SK-N-SH (cell line): ENCODE results near the gene IL21R. TPM values are rescaled to one million over a fixed set of nuclear protein-coding genes. Genes with fewer than 3 reads are reported as not detected.

Experiments
- CTCF ChIA-PET: fragments of 300-600, 350-600 bp; formaldehyde crosslinking; extraction: SDS; loops from one replicate; lab custom pipeline; 2021; lab: Yijun Ruan, JAX
- POLR2A ChIA-PET: fragments of 350-600 bp; sonication (Branson Sonifier 250); formaldehyde crosslinking; extraction: SDS; loops from one replicate; lab custom pipeline; 2020; ENCODE audit warnings: antibody characterized with exemption, inconsistent platforms; lab: Yijun Ruan, JAX
- DNase-seq: peaks from one replicate; pipeline ENCODE4 v3.0.0; 2012
- H2AFZ ChIP-seq: fragments of 200-600 bp; sonication (generic); 2 replicates; pipeline ENCODE4 v1.8.1; 2016; ENCODE audit warnings: antibody characterized with exemption, mild to moderate bottlenecking, low read depth
- H3F3A ChIP-seq: fragments of 200-600 bp; sonication (generic); replicated peaks from 2 replicates; pipeline ENCODE3; 2016; ENCODE audit warnings: antibody characterized with exemption, mild to moderate bottlenecking; ENCODE audit not compliant: insufficient read depth
- H3K27ac ChIP-seq, 2 experiments: fragments of 200-500 bp in 1 of 2; fragments of 200-600 bp in 1 of 2; sonication (Bioruptor generic) in 1 of 2; sonication (generic), shearing (Covaris generic) in 1 of 2; 2 replicates each; pipeline versions ENCODE4 v1.5.1 to v1.6.1; 2014 to 2016; ENCODE audit warnings: low read depth in 2 of 2, inconsistent platforms in 1 of 2, low read length in 1 of 2, mild to moderate bottlenecking in 1 of 2, mixed read lengths in 1 of 2
- H3K27me3 ChIP-seq: fragments of 200-600 bp; sonication (generic), shearing (Covaris generic); 2 replicates; pipeline ENCODE4 v1.6.1; 2016; ENCODE audit warnings: mixed run types; ENCODE audit not compliant: insufficient read depth
- H3K36me3 ChIP-seq, 2 experiments: fragments of 200-500 bp in 1 of 2; fragments of 200-600 bp in 1 of 2; sonication (Bioruptor generic) in 1 of 2; sonication (generic) in 1 of 2; replicated peaks in 1 of 2; 2 replicates each; pipeline versions ENCODE3 to v1.5.1; 2014 to 2016; ENCODE audit warnings: low read length in 1 of 2, mild to moderate bottlenecking in 1 of 2; ENCODE audit not compliant: insufficient read depth in 2 of 2, control insufficient read depth in 1 of 2
- H3K4me1 ChIP-seq, 2 experiments: fragments of 200-500 bp in 1 of 2; fragments of 200-600 bp in 1 of 2; sonication (Bioruptor generic) in 1 of 2; sonication (generic), shearing (Covaris generic) in 1 of 2; 2 replicates each; pipeline versions ENCODE4 v1.5.1 to v1.6.1; 2014 to 2016; ENCODE audit warnings: low read depth in 1 of 2, low read length in 1 of 2, mixed run types in 1 of 2; ENCODE audit not compliant: insufficient read depth in 2 of 2, control insufficient read depth in 1 of 2
- H3K4me2 ChIP-seq: fragments of 200-600 bp; sonication (generic), shearing (Covaris generic); 2 replicates; pipeline ENCODE4 v1.6.1; 2017; ENCODE audit warnings: mixed run types
- H3K4me3 ChIP-seq, 2 experiments: fragments of 200-500 bp in 1 of 2; fragments of 200-600 bp in 1 of 2; sonication (Bioruptor generic) in 1 of 2; sonication (generic), shearing (Covaris generic) in 1 of 2; 2 replicates each; pipeline versions ENCODE4 v1.5.1 to v1.8.1; 2014 to 2016; ENCODE audit warnings: low read depth in 2 of 2, inconsistent platforms in 1 of 2, low read length in 1 of 2, mild to moderate bottlenecking in 1 of 2, mixed read lengths in 1 of 2, moderate library complexity in 1 of 2
- H3K79me2 ChIP-seq: fragments of 200-600 bp; sonication (generic); 2 replicates; pipeline ENCODE4 v1.8.1; 2017; ENCODE audit warnings: mild to moderate bottlenecking; ENCODE audit not compliant: insufficient read depth
- H3K9ac ChIP-seq: fragments of 200-600 bp; sonication (generic); 2 replicates; pipeline ENCODE4 v1.6.1; 2017; ENCODE audit warnings: mixed run types
- H3K9me2 ChIP-seq: fragments of 200-600 bp; sonication (generic); 2 replicates; pipeline ENCODE4 v1.6.1; 2017; ENCODE audit warnings: mixed run types
- H3K9me3 ChIP-seq: fragments of 200-600 bp; sonication (generic); 2 replicates; pipeline ENCODE4 v1.6.1; 2017; ENCODE audit warnings: mixed run types, mild to moderate bottlenecking, moderate library complexity
- H4K20me1 ChIP-seq: fragments of 200-600 bp; sonication (generic); 2 replicates; pipeline ENCODE4 v1.6.1; 2017; ENCODE audit warnings: mild to moderate bottlenecking, mixed run types; ENCODE audit not compliant: insufficient read depth
- ELF1 ChIP-seq: IDR thresholded peaks from 2 replicates; pipeline ENCODE4 v1.4.0; 2012
- EP300 ChIP-seq, 2 experiments: IDR thresholded peaks; 2 replicates each; pipeline versions ENCODE4 v1.4.0 to v1.6.1; 2012; ENCODE audit warnings: borderline replicate concordance in 1 of 2, low read depth in 1 of 2, low read length in 1 of 2
- EZH2phosphoT487 ChIP-seq: fragments of 200-600 bp; sonication (generic); IDR thresholded peaks from 2 replicates; pipeline ENCODE4 v1.6.1; 2017; ENCODE audit warnings: low read depth, mixed run types, mild to moderate bottlenecking, antibody characterized with exemption, moderate library complexity, borderline replicate concordance
- FOSL2 ChIP-seq: IDR thresholded peaks from 2 replicates; pipeline ENCODE4 v1.4.0; 2012; ENCODE audit warnings: low read depth, mild to moderate bottlenecking, moderate library complexity, borderline replicate concordance
- GABPA ChIP-seq: IDR thresholded peaks from 2 replicates; pipeline ENCODE4 v1.4.0; 2012; ENCODE audit warnings: low read depth, mild to moderate bottlenecking
- MEF2A ChIP-seq: IDR thresholded peaks from 2 replicates; pipeline ENCODE4 v1.4.0; 2012; ENCODE audit warnings: low read depth, borderline replicate concordance
- MXI1 ChIP-seq: IDR thresholded peaks from 2 replicates; pipeline ENCODE4 v1.6.1; 2012; ENCODE audit warnings: mild to moderate bottlenecking, low read depth, low read length, improper control_type of control experiment
- NFIC ChIP-seq: IDR thresholded peaks from 2 replicates; pipeline ENCODE4 v1.4.0; 2012; ENCODE audit warnings: borderline replicate concordance
- POLR2AphosphoS5 ChIP-seq: IDR thresholded peaks from 2 replicates; pipeline ENCODE4 v1.6.1; 2012; ENCODE audit warnings: low read depth, low read length
- RAD21 ChIP-seq: IDR thresholded peaks from 2 replicates; pipeline ENCODE4 v1.6.1; 2012; ENCODE audit warnings: mild to moderate bottlenecking, low read length
- RFX5 ChIP-seq: IDR thresholded peaks from 2 replicates; pipeline ENCODE4 v1.6.1; 2012; ENCODE audit warnings: mild to moderate bottlenecking, improper control_type of control experiment, low read length
- RXRA ChIP-seq: IDR thresholded peaks from 2 replicates; pipeline ENCODE4 v1.4.0; 2012; ENCODE audit warnings: low read depth, mild to moderate bottlenecking, borderline replicate concordance
- TAF1 ChIP-seq: IDR thresholded peaks from 2 replicates; pipeline ENCODE4 v1.6.1; 2012; ENCODE audit warnings: low read depth, mild to moderate bottlenecking, low read length, moderate library complexity, borderline replicate concordance
- TCF12 ChIP-seq: IDR thresholded peaks from 2 replicates; pipeline ENCODE4 v1.4.0; 2012
- TEAD4 ChIP-seq: IDR thresholded peaks from 2 replicates; pipeline ENCODE4 v1.4.0; 2012; ENCODE audit warnings: mild to moderate bottlenecking, borderline replicate concordance; ENCODE audit not compliant: insufficient read depth
- WGBS: methylation state at CpG from one replicate; pipeline ENCODE4 v1.1.6; 2017; ENCODE audit warnings: low lambda C conversion rate; 5-methylcytosine and 5-hydroxymethylcytosine counted together
- polyA plus RNA-seq, 3 experiments: library from polyadenylated mRNA; depleted of rRNA; stranded (reverse); fragments of >200 nt; gene quantifications; 2 replicates each; pipeline ENCODE4 v1.2.3, GENCODE V29; 2012
- TF ChIP-seq, protein P1 (sequence below): fragments of 150-350 bp; IDR thresholded peaks from 2 replicates; pipeline ENCODE4 v1.6.1; 2017; ENCODE audit warnings: antibody characterized with exemption, low read length, low read depth, borderline replicate concordance
- TF ChIP-seq, protein P2 (sequence below): IDR thresholded peaks from 2 replicates; pipeline ENCODE4; 2012
- TF ChIP-seq, protein P3 (sequence below): IDR thresholded peaks from 2 replicates; pipeline ENCODE4 v1.6.1; 2012; ENCODE audit warnings: mild to moderate bottlenecking, low read depth, low read length, moderate library complexity
- TF ChIP-seq, protein P4 (sequence below): fragments of 150-350 bp; IDR thresholded peaks from 2 replicates; pipeline ENCODE4 v1.6.1; 2016; ENCODE audit warnings: mild to moderate bottlenecking, low read depth, low read length
- TF ChIP-seq, protein P5 (sequence below): fragments of 200-600 bp; sonication (generic); IDR thresholded peaks from 2 replicates; pipeline ENCODE4 v1.6.1; 2017; ENCODE audit warnings: antibody characterized with exemption, mild to moderate bottlenecking, moderate library complexity

Gene IL21R
- polyA plus RNA-seq, 1 of the 3 experiments (the other 2 are of a cell fraction): 0.13 TPM

DNA sequence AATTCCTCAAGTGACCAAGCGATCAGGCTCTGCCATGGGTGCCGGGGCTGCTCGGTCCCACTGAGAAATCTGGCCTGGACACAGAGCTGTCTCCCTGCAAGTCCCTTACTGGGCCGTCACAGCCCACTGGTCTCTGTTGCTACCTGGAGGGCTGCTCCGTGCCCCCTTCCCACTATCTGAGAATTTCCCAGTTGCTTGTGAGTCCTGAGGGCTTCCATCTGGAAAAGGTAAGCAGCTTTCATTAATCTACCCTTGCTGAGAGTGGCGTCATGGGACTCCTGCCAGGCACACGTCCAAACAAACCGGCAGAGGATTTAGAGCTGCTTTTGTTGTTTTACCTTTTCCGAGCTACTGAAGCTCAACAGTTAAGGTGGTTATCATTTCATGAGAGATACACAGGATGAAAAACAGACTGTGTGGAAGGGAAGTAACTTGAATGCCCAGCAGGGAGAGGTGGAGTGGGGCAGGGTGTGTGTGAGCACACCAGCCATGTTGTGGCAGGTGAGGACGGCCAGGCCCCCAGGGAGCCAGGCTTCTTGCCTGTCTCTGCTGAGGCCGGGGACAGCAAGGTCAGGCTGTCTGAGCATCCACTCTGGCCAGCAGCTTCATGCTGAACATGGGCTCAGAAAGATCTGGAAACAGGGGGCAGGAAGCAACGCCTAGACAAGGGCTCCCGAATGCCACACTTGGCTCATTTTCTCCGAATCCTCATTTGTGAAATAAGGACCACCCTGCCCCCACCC is 97.1 kb downstream of the IL21R start (continued):
- TF ChIP-seq, protein P1, sequence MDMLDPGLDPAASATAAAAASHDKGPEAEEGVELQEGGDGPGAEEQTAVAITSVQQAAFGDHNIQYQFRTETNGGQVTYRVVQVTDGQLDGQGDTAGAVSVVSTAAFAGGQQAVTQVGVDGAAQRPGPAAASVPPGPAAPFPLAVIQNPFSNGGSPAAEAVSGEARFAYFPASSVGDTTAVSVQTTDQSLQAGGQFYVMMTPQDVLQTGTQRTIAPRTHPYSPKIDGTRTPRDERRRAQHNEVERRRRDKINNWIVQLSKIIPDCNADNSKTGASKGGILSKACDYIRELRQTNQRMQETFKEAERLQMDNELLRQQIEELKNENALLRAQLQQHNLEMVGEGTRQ: no peak

DNA sequence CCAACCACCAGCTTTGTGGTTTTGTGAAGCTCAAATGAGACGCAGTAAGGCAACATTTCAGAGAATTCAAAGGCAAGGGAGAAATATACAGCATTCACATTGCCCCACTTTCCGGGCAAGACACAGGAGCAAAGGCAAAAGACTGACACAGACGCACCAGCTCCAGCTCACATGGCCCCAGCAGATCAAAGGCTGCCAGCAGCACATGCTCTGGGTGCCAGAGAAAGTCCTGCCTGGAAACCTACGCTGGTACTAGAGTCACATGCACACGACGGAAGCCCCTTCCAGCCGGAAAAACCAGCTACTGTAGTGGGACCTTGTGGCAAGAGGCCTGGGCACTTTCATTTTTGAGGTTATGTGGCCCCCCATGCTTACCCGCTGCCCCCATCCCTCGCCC is 97.7 kb downstream of the IL21R start:
- Histone ChIP-seq H3K36me3 (peaks cover 28 to 94% of the 10 kb centered on the region in 2 experiments), H4K20me1 (no peaks in the 10 kb centered on the region), H2AFZ (no peak overlapping the region), H3F3A (no peaks in the 10 kb centered on the region), H3K9me2 (no peaks in the 10 kb centered on the region), H3K9ac (no peak overlapping the region), H3K4me1 (no peaks in the 10 kb centered on the region), H3K79me2 (no peaks in the 10 kb centered on the region), H3K27me3 (no peaks in the 10 kb centered on the region), H3K9me3 (no peaks in the 10 kb centered on the region), H3K4me3 (no peak overlapping the region), H3K27ac (no peak overlapping the region), H3K4me2 (no peak overlapping the region)
- ChIA-PET POLR2A (interaction anchor here (0.6 kb wide), 1 partner anchor 38 kb away, joined by 3 read pairs; no protein-coding TSS in a partner anchor), CTCF (interaction anchor here (2.0 kb wide), 1 partner anchor 17 kb away, joined by 5 read pairs; no protein-coding TSS in a partner anchor)
- WGBS: 97% methylated on average over 9 of the region's 9 CpGs
- no peak for DNase-seq
- no peak for TF ChIP-seq RXRA
- no peak for TF ChIP-seq TEAD4
- TF ChIP-seq ELF1: no peak
- TF ChIP-seq MXI1: no peak
- TF ChIP-seq EZH2phosphoT487: no peak
- TF ChIP-seq TAF1: no peak
- TF ChIP-seq RFX5: no peak
- no peak for TF ChIP-seq RAD21
- TF ChIP-seq, protein P2, sequence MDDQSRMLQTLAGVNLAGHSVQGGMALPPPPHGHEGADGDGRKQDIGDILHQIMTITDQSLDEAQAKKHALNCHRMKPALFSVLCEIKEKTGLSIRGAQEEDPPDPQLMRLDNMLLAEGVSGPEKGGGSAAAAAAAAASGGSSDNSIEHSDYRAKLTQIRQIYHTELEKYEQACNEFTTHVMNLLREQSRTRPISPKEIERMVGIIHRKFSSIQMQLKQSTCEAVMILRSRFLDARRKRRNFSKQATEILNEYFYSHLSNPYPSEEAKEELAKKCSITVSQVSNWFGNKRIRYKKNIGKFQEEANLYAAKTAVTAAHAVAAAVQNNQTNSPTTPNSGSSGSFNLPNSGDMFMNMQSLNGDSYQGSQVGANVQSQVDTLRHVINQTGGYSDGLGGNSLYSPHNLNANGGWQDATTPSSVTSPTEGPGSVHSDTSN: no peak
- TF ChIP-seq, protein P1: no peak
- TF ChIP-seq TCF12: no peak
- no peak for TF ChIP-seq FOSL2
- TF ChIP-seq GABPA: no peak
- TF ChIP-seq, protein P3, sequence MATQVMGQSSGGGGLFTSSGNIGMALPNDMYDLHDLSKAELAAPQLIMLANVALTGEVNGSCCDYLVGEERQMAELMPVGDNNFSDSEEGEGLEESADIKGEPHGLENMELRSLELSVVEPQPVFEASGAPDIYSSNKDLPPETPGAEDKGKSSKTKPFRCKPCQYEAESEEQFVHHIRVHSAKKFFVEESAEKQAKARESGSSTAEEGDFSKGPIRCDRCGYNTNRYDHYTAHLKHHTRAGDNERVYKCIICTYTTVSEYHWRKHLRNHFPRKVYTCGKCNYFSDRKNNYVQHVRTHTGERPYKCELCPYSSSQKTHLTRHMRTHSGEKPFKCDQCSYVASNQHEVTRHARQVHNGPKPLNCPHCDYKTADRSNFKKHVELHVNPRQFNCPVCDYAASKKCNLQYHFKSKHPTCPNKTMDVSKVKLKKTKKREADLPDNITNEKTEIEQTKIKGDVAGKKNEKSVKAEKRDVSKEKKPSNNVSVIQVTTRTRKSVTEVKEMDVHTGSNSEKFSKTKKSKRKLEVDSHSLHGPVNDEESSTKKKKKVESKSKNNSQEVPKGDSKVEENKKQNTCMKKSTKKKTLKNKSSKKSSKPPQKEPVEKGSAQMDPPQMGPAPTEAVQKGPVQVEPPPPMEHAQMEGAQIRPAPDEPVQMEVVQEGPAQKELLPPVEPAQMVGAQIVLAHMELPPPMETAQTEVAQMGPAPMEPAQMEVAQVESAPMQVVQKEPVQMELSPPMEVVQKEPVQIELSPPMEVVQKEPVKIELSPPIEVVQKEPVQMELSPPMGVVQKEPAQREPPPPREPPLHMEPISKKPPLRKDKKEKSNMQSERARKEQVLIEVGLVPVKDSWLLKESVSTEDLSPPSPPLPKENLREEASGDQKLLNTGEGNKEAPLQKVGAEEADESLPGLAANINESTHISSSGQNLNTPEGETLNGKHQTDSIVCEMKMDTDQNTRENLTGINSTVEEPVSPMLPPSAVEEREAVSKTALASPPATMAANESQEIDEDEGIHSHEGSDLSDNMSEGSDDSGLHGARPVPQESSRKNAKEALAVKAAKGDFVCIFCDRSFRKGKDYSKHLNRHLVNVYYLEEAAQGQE: no peak
- TF ChIP-seq, protein P4, sequence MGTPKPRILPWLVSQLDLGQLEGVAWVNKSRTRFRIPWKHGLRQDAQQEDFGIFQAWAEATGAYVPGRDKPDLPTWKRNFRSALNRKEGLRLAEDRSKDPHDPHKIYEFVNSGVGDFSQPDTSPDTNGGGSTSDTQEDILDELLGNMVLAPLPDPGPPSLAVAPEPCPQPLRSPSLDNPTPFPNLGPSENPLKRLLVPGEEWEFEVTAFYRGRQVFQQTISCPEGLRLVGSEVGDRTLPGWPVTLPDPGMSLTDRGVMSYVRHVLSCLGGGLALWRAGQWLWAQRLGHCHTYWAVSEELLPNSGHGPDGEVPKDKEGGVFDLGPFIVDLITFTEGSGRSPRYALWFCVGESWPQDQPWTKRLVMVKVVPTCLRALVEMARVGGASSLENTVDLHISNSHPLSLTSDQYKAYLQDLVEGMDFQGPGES: no peak
- TF ChIP-seq POLR2AphosphoS5: no peak
- no peak for TF ChIP-seq MEF2A
- no peak for TF ChIP-seq EP300 (IDR thresholded peaks at IDR 0.05; ENCODE audit: borderline replicate concordance in 1 of 2, low read depth in 1 of 2, low read length in 1 of 2)
- no peak for TF ChIP-seq NFIC
- TF ChIP-seq, protein P5, sequence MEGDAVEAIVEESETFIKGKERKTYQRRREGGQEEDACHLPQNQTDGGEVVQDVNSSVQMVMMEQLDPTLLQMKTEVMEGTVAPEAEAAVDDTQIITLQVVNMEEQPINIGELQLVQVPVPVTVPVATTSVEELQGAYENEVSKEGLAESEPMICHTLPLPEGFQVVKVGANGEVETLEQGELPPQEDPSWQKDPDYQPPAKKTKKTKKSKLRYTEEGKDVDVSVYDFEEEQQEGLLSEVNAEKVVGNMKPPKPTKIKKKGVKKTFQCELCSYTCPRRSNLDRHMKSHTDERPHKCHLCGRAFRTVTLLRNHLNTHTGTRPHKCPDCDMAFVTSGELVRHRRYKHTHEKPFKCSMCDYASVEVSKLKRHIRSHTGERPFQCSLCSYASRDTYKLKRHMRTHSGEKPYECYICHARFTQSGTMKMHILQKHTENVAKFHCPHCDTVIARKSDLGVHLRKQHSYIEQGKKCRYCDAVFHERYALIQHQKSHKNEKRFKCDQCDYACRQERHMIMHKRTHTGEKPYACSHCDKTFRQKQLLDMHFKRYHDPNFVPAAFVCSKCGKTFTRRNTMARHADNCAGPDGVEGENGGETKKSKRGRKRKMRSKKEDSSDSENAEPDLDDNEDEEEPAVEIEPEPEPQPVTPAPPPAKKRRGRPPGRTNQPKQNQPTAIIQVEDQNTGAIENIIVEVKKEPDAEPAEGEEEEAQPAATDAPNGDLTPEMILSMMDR: no peak
